ENCODE data around the gene NDUFAF4.

DNA sequence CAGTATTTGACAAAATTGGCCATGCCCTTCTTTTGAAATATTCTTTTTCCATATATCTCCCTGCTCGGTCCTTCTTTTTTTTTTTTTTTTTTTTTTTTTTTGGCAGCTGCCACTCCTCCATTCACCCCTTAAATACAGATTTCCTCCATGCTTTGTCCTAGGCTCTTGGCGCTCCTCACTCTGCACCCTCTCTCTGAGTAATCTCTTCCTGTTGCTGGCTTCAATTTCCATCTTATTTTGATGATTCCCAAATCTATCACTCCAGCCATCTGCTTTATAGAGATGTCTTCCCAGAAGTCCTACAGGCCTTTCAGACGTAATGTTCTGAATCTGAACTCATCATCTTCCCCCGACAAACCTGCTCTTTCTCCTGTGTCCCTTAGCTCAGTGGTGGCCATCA is 14.1 kb upstream of the NDUFAF4 start:
- no peak for TF ChIP-seq POLR2AphosphoS5 (IDR thresholded peaks at IDR 0.05)
- TF ChIP-seq, protein P1, sequence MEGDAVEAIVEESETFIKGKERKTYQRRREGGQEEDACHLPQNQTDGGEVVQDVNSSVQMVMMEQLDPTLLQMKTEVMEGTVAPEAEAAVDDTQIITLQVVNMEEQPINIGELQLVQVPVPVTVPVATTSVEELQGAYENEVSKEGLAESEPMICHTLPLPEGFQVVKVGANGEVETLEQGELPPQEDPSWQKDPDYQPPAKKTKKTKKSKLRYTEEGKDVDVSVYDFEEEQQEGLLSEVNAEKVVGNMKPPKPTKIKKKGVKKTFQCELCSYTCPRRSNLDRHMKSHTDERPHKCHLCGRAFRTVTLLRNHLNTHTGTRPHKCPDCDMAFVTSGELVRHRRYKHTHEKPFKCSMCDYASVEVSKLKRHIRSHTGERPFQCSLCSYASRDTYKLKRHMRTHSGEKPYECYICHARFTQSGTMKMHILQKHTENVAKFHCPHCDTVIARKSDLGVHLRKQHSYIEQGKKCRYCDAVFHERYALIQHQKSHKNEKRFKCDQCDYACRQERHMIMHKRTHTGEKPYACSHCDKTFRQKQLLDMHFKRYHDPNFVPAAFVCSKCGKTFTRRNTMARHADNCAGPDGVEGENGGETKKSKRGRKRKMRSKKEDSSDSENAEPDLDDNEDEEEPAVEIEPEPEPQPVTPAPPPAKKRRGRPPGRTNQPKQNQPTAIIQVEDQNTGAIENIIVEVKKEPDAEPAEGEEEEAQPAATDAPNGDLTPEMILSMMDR (IDR thresholded peaks at IDR 0.05) = no peak

Measured in sigmoid colon (tissue), 4 donors.